DND-41 (cell line): Measurements from ENCODE around the gene SLIT1.

Experiments
- ATAC-seq: fragments of 200-7000 bp; cut with Tn5 transposase; 3 replicates; pipeline ENCODE4 v1.9.1; 2021; ENCODE audit warnings: low read depth; ENCODE audit not compliant: insufficient read depth
- DNase-seq: peaks from one replicate; pipeline ENCODE4 v3.0.0-alpha.2; 2020
- H2AFZ ChIP-seq: 2 replicates; pipeline ENCODE4 v1.6.0; 2012; ENCODE audit warnings: low read depth, low read length
- H3K27ac ChIP-seq: 2 replicates; pipeline ENCODE4 v1.5.1; 2012; ENCODE audit warnings: low read length, inconsistent platforms
- H3K27me3 ChIP-seq: fragments of 200-600 bp; sonication (generic); 2 replicates; pipeline ENCODE4 v1.6.0; 2012; ENCODE audit warnings: low read length, mild to moderate bottlenecking, inconsistent platforms; ENCODE audit not compliant: insufficient read depth, poor library complexity
- H3K36me3 ChIP-seq: 2 replicates; pipeline ENCODE4 v1.5.1; 2012; ENCODE audit warnings: low read length, inconsistent platforms; ENCODE audit not compliant: insufficient read depth
- H3K4me1 ChIP-seq: 2 replicates; pipeline ENCODE4 v1.5.1; 2012; ENCODE audit warnings: mild to moderate bottlenecking, low read length; ENCODE audit not compliant: insufficient read depth
- H3K4me2 ChIP-seq: 2 replicates; pipeline ENCODE4 v1.6.0; 2012; ENCODE audit warnings: mild to moderate bottlenecking, moderate library complexity, low read length, inconsistent platforms; ENCODE audit not compliant: insufficient read depth
- H3K4me3 ChIP-seq, 2 experiments: fragments of 200-600 bp in 1 of 2; shearing (Covaris generic) in 1 of 2; 2 replicates each; pipeline ENCODE4 v1.5.1; 2012 to 2016; ENCODE audit warnings: inconsistent platforms in 2 of 2, low read length in 2 of 2, mild to moderate bottlenecking in 2 of 2, low read depth in 1 of 2, moderate library complexity in 1 of 2
- H3K79me2 ChIP-seq: 2 replicates; pipeline ENCODE4 v1.6.0; 2012; ENCODE audit warnings: low read length, inconsistent platforms; ENCODE audit not compliant: insufficient read depth
- H3K9ac ChIP-seq: 2 replicates; pipeline ENCODE4 v1.6.0; 2012; ENCODE audit warnings: low read depth, mild to moderate bottlenecking, inconsistent platforms, low read length, moderate library complexity
- H3K9me3 ChIP-seq: 2 replicates; pipeline ENCODE4 v1.5.1; 2012; ENCODE audit warnings: low read length, moderate library complexity, mild to moderate bottlenecking, inconsistent platforms; ENCODE audit not compliant: insufficient read depth, severe bottlenecking
- H4K20me1 ChIP-seq: 2 replicates; pipeline ENCODE4 v1.6.0; 2012; ENCODE audit warnings: low read length; ENCODE audit not compliant: insufficient read depth
- EZH2 ChIP-seq: IDR thresholded peaks from 3 replicates; pipeline ENCODE4 v1.6.1; 2012; ENCODE audit warnings: borderline replicate concordance, low read depth, mild to moderate bottlenecking, moderate library complexity, low read length, inconsistent platforms; ENCODE audit not compliant: severe bottlenecking
- TF ChIP-seq, protein P1 (sequence below): IDR thresholded peaks from 2 replicates; pipeline ENCODE4 v1.5.1; 2012; ENCODE audit warnings: borderline replicate concordance, low read length, moderate library complexity, mild to moderate bottlenecking; ENCODE audit not compliant: poor library complexity, severe bottlenecking; ENCODE audit errors: extremely low read depth

The SLIT1 gene

DNA sequence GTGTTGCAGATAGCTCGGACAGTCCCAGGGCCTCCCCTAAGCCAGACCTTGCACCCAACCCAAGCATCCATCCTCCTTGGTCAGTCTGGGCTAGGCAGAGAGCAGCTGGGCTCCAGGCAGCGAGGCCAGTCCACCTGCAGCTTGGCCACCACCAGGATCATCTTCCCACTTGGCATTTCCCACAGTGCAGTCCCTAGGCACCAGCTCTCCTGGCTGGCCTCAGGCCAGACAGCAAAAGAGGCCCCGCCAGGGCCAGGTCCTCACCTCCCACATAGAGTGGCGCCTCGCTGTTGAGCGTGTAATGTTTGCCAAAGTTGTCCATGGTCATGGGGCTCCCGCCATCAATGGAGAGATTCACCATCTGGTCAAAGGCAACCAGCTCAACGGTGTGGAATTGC is 182.0 kb downstream of the SLIT1 start:
- Histone ChIP-seq H3K4me1 (no peaks in the 10 kb centered on the region), H3K27me3 (no peaks in the 10 kb centered on the region), H3K4me3 (no peak overlapping the region), H3K79me2 (no peaks in the 10 kb centered on the region), H4K20me1 (no peaks in the 10 kb centered on the region), H2AFZ (no peak overlapping the region), H3K9me3 (peaks cover 11% of the 10 kb centered on the region), H3K27ac (no peak overlapping the region), H3K9ac (no peak overlapping the region), H3K36me3 (no peaks in the 10 kb centered on the region), H3K4me2 (no peak overlapping the region)
- no peak for ATAC-seq
- no peak for DNase-seq
- TF ChIP-seq, protein P1, sequence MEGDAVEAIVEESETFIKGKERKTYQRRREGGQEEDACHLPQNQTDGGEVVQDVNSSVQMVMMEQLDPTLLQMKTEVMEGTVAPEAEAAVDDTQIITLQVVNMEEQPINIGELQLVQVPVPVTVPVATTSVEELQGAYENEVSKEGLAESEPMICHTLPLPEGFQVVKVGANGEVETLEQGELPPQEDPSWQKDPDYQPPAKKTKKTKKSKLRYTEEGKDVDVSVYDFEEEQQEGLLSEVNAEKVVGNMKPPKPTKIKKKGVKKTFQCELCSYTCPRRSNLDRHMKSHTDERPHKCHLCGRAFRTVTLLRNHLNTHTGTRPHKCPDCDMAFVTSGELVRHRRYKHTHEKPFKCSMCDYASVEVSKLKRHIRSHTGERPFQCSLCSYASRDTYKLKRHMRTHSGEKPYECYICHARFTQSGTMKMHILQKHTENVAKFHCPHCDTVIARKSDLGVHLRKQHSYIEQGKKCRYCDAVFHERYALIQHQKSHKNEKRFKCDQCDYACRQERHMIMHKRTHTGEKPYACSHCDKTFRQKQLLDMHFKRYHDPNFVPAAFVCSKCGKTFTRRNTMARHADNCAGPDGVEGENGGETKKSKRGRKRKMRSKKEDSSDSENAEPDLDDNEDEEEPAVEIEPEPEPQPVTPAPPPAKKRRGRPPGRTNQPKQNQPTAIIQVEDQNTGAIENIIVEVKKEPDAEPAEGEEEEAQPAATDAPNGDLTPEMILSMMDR = no peak
- no peak for TF ChIP-seq EZH2

DNA sequence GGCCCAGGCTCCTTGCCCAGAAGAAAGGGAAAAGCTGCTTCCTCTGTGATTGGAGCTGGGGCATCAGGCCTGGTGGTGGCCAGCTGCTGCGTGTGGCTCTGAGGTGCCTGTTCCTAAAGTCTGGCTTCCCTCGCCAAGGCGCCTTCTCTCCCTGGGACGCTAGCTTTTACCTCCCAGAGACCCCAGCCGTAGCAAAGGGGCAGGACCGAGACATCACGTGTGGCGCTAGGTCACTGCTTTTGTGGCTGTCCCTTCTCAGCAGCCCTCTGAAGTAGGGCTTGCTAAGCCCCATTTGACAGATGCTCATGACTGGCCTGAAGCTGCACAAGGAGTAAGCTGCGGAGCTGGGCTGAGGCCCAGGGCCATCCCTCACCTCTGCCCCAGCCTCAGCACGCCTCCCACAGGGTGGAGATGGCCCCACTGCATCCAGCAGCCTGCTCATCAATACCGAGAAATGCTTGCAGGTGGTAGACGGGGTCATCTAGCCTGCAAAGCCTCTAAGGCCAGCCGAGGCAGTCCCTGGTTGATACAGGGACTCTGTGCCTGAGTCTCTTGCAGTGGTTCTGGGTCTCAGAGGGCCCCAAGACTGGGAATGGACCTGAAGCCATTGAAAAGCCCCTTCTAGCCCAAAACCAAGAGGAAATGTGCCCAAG is 182.5 kb downstream of the SLIT1 start:
- Histone ChIP-seq H4K20me1 (no peaks in the 10 kb centered on the region), H3K27me3 (no peaks in the 10 kb centered on the region), H3K36me3 (no peaks in the 10 kb centered on the region), H3K79me2 (no peaks in the 10 kb centered on the region), H3K4me2 (no peak overlapping the region), H3K4me3 (no peak overlapping the region), H3K9me3 (peaks cover 11% of the 10 kb centered on the region), H3K4me1 (no peaks in the 10 kb centered on the region), H3K27ac (no peak overlapping the region), H3K9ac (no peak overlapping the region), H2AFZ (no peak overlapping the region)
- no peak for DNase-seq
- TF ChIP-seq, protein P1 = no peak
- TF ChIP-seq EZH2 = no peak
- no peak for ATAC-seq

DNA sequence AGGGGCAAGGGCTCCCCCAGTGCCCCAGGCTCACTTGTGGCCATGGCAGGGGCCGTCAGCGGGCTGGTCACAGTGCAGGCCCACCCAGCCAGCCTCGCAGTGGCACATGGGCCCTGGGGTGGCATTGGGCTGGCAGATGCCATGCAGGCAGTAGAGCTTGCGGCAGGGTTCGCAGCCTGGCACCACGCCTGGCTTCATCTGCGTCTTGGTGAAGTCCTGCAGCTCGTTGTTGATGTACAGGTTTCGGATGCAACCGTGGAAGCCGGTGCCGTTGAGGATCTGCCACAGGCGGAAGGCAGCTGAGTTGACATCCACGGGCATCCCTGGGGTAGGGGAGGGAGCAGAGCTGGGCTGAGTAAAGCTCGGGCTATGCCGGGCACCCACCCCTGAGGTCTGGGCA is 183.1 kb downstream of the SLIT1 start:
- Histone ChIP-seq H4K20me1 (no peaks in the 10 kb centered on the region), H3K9me3 (peaks cover 7% of the 10 kb centered on the region), H3K4me3 (no peak overlapping the region), H3K79me2 (no peaks in the 10 kb centered on the region), H3K36me3 (no peaks in the 10 kb centered on the region), H2AFZ (no peak overlapping the region), H3K27me3 (no peaks in the 10 kb centered on the region), H3K27ac (no peak overlapping the region), H3K4me2 (no peak overlapping the region), H3K9ac (no peak overlapping the region), H3K4me1 (no peaks in the 10 kb centered on the region)
- no peak for TF ChIP-seq EZH2
- TF ChIP-seq, protein P1 = no peak
- no peak for ATAC-seq
- DNase-seq = no peak
